Stimulated activated CD4-positive, alpha-beta T cell treated with anti-CD3 and anti-CD28 coated beads, Interleukin-1b, Interleukin-23, amount 100 ng/mL, for 1 hour (primary cell): ENCODE data around the gene PNPO.

Experiments
- DNase-seq, 2 donors: peaks; one replicate each; pipeline ENCODE4 v3.0.0-alpha.2; 2020; ENCODE audit warnings: low read depth in 2 of 2

The PNPO gene

DNA sequence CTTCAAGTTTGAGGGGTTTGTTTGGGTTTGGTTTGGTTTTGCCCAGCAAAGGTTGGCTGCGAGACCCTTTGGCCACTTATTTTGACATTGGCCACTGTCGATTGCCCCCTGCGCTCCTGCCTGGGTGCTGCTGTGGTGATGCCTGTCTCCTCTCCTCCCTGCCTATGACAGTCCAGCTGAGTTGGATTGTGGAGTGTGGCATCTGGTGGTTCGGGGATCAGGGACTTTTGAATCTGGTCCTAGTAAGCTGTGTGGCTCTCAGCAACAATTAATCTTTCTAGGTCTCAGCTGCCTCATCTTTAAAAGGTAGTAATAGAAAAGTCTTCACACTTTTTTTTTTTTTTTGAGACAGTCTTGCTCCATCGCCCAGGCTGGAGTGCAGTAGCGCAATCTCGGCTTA, 56.7 kb downstream of the PNPO start:
- DNase-seq, result no peak
